Bronchial epithelial cell (primary cell): ENCODE measurements around the gene ADAMTS14. TPM values are rescaled to one million over a fixed set of nuclear protein-coding genes. Genes with fewer than 3 reads are reported as not detected.
A peak's percentile ranks its signal among the peaks of the same experiment; 100 is the strongest.

Experiments
- DNase-seq: peaks from one replicate; pipeline ENCODE4 v3.0.0-alpha.2; 2010; ENCODE audit warnings: low read depth
- FAIRE-seq: peaks from 2 replicates; lab custom pipeline; 2011; peaks lifted over from hg19 to GRCh38; lab: Jason Lieb, UNC
- H3K27me3 ChIP-seq: 2 replicates; pipeline ENCODE4 v1.5.1; 2011; ENCODE audit warnings: low read length; ENCODE audit not compliant: control insufficient read depth, insufficient read depth
- H3K36me3 ChIP-seq: 2 replicates; pipeline ENCODE4 v1.5.1; 2011; ENCODE audit warnings: low read length; ENCODE audit not compliant: control insufficient read depth, insufficient read depth
- H3K4me3 ChIP-seq: 2 replicates; pipeline ENCODE4 v1.5.1; 2011; ENCODE audit warnings: mild to moderate bottlenecking, low read depth, low read length, control low read depth
- CTCF ChIP-seq: IDR thresholded peaks from 2 replicates; pipeline ENCODE4 v1.5.1; 2011; ENCODE audit warnings: mild to moderate bottlenecking, moderate library complexity, low read length, control low read depth, inconsistent platforms; ENCODE audit not compliant: insufficient read depth, severe bottlenecking
- total RNA-seq: library from RNA; depleted of rRNA; stranded (reverse); fragments of >200 nt; gene quantifications from 2 replicates; pipeline ENCODE4 v1.2.1, GENCODE V29; 2014

Gene ADAMTS14
- total RNA-seq, 1 donor from 2014 or later = 0.26 TPM

GRCh38 chr10:70786799-70787415, 114.6 kb downstream of the ADAMTS14 start:
- Histone ChIP-seq H3K27me3 (no peaks in the 10 kb centered on the region), H3K4me3 (no peak overlapping the region), H3K36me3 (no peaks in the 10 kb centered on the region)
- DNase-seq = peak; percentile 71
- no peak for FAIRE-seq
- no peak for TF ChIP-seq CTCF

- DNase-seq = peak; percentile 86
- TF ChIP-seq CTCF = no peak
- FAIRE-seq = no peak
- H3K36me3 ChIP-seq = no peaks in the 10 kb centered on the region
- H3K4me3 ChIP-seq = no peak overlapping the region
- no peaks in the 10 kb centered on the region for H3K27me3 ChIP-seq
These were observed 119.2 kb downstream of the ADAMTS14 start for GRCh38 chr10:70791386-70792039.

GRCh38 chr10:70795613-70796012, 123.3 kb downstream of the ADAMTS14 start:
- no peak for TF ChIP-seq CTCF
- Histone ChIP-seq H3K4me3 (no peak overlapping the region), H3K27me3 (no peaks in the 10 kb centered on the region), H3K36me3 (no peaks in the 10 kb centered on the region)
- no peak for DNase-seq
- no peak for FAIRE-seq

- DNase-seq (no peak), FAIRE-seq (no peak)
- TF ChIP-seq CTCF = no peak
- Histone ChIP-seq H3K4me3 (no peak overlapping the region), H3K27me3 (no peaks in the 10 kb centered on the region), H3K36me3 (no peaks in the 10 kb centered on the region)
These were observed 125.5 kb downstream of the ADAMTS14 start for GRCh38 chr10:70797840-70798239.

- no peak for DNase-seq
- FAIRE-seq = peak; percentile 76
- Histone ChIP-seq H3K4me3 (no peak overlapping the region), H3K36me3 (no peaks in the 10 kb centered on the region), H3K27me3 (no peaks in the 10 kb centered on the region)
- TF ChIP-seq CTCF = no peak
These were observed 126.8 kb downstream of the ADAMTS14 start for GRCh38 chr10:70799124-70799523.
